A172 (cell line): ENCODE results near the gene FGF12. TPM values are rescaled to one million over a fixed set of nuclear protein-coding genes. Genes with fewer than 3 reads are reported as not detected.

Experiments used
- DNase-seq: peaks from one replicate; pipeline ENCODE4 v3.0.0-alpha.2; 2015; ENCODE audit warnings: low spot score
- total RNA-seq: library from RNA; depleted of rRNA; stranded (reverse); fragments of >200 nt; shearing (Covaris generic); gene quantifications from 2 replicates; pipeline ENCODE4 v1.2.3, GENCODE V29; 2014

Gene FGF12
- total RNA-seq, 1 experiment from 2014 or later: 4.3 TPM

DNA sequence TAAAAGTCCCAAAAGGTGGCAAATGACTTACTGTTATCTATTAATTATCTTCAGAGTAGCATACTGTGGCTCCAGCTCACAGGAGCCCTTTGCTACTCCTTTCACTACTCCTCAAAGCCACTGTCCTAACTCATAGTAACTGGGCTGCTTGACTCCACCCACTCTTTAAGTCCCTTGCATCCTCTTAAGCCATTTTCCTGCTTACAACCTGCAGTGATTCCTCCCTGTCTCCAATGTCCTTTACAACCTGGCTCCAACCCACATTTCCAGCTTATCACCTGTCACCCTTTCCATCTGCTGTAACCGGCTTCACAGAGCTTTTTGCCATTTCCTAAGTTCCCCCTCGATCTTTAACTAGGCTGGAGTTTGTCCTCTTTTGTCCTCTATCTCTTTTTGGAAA, 388.1 kb downstream of the FGF12 start:
- DNase-seq: no peak

DNA sequence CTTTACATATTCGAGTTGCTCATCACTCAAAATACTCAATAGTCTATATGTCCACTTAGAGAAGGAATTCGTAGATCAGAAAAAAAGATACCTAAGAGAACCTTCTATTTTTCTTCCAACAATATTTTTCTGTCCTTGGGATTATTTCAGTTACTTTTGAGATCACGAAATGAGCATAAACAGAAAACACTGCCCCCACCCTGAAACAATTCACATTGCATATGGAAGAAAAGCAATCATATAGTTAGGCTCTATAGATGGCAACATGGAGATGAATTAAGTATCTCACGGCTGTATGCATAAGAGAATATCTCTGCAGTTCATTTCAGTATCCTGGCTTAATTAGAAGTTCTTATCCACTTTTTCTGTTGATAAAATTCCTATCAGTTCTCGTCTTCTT, 391.1 kb downstream of the FGF12 start:
- DNase-seq: no peak

DNA sequence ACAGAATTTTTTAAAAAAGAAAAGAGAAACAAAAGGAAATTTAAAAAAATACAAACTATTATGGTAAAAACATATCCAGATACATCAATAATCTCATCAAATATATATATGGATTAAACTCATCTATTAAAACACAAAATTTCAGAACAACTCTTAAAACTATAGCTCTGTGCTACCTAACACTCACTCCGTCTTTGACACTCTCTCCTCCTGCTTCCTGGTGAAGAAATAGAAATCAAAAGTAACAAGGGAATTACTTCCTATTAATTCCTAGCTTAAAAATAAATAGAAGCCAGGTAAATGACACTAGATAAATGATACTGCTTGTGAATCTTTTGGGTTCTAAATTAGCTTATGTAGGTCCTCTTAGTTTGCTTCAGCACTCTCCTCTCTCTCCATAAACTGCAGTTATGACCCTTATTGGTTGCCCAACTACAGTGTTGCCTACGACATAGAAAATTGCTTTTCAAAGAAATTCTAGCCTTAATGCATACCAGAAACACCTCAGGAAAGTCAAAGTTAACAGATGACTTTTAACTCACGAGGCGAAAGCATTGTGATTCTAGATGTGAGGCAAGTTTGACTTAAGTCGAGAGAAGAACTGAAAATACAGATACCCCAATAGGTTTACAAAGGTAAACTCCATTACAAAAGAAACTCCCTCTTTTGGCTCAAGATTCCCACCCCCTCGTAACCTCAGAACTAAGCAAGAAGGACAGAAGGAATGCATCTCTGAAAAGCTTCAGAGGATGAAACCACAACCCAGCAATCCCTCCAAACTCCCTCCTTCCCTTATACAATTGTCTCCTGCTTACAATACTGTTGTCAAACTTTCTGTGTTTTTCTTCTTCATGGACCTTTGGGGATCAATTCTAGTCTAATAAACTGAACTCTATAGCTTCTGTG, 394.7 kb downstream of the FGF12 start:
- no peak for DNase-seq

DNA sequence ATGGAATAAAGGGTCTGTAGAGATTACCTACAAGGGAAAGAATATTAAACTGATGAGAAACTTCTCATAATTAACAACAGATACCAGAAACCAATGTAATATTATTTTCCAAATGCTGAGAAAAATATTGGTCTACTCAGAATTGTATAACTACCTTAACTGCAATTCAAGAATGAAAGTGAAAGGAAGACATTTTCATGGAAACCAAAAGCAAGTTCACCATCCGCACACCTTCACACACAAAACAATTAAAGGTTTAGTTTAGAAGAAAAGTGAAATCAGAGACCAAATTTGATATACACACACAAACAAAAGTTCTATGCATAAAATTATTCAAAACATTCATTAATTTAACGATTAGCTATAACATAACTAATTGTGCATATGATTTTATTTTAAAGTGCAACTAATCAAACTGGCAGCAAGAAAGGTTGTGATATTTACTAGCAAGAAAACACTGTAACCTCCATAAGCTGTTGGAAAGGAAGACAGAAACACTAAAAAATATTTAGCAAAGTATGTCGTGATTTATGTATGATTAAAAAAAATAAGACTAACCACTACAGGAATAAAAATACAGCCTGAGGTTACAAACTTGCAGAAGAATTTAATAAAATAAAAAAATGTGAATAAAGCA, 395.5 kb downstream of the FGF12 start:
- DNase-seq: no peak

DNA sequence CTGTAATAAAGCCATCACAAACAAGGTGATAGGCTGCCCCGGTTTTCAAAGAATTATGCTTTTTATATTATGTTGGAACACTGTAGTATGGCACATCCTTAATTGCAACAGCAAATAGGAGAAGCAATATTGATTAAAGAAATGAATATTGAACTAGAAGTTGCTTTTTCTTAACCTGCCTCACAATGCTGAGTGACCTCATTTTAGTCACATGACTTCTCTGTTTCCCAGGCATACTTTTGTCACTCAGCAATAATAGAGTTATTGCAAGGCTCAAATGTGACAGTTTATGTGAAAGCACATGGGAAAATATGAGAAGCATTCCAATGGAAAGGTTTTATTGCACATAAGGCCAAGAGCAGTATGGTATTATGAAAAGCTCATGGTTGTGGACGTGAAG, 400.7 kb downstream of the FGF12 start:
- DNase-seq: no peak

DNA sequence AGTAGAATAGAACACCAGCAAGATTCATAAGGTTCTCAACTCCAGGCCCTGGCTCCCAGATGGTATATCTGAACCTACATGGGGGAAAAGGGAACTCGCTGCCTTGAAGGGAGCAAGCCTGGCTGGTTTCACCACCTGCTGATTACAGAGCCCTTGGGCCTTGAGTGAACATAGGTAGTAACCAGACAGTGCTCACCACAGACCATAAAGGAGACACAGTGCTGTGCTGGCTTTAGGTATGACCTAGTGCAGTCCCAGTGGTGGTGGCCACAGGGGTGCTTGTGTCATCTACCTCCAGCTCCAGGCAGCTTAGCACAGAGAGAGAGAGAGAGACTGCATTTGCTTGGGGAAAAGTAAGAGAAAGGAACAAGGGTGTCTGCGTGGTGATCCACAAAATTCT, 409.8 kb downstream of the FGF12 start:
- DNase-seq: no peak

DNA sequence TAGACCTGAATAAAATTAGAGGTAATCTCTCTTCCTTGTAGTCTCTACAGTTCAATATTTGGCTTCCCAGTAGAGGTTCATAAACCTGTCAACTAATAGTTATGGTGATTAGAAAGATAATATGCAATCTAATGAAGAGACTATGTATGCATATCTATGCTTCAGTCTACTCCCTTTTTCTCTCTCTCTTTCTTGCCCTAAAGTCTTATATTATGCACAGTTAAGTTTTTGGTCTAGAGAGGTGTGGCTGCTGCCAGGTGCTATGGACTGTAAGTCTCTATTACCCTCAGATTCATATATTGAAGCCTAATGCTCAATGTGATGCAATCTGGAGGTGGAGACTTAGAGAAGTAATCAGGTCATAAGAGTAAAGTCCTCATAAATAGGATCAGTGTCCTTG, 413.7 kb downstream of the FGF12 start:
- no peak for DNase-seq

DNA sequence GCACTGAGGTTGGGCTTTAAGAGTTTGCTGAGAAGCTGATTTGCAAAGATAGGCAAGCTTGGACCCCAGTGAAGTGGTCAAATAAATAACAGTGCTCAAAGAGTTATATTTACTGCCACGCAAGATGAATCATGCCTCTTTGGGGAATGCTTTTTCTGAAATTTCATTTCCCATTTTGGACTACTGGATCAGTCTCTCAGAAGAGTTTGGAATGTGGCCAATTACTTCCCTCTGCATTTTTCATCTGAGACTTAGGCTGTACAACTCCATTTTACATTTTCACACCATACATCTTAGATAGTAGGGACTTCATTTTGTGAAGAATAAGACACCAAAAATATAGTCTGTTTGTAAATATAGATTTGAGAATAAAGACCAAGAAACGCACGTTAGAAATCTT, 419.7 kb downstream of the FGF12 start:
- DNase-seq: no peak

DNA sequence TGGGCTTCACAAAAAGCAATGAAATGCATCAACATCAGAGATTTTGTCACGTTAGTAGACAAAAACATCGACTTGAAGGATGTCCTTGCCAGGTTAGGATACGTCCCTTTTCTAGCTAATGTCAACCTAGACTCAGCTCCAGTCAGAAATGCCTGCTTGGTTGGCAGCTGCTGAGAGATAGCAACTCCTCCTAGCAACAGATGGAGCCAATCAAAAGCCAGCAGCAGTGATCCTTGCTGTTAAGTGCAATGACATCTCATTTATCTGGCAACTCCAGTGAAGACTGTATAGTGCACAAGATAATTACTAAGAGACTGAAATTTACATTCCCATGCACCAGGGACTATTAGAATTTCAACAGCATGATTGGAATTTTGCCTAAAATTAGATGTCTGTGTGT, 424.1 kb downstream of the FGF12 start:
- DNase-seq: no peak

DNA sequence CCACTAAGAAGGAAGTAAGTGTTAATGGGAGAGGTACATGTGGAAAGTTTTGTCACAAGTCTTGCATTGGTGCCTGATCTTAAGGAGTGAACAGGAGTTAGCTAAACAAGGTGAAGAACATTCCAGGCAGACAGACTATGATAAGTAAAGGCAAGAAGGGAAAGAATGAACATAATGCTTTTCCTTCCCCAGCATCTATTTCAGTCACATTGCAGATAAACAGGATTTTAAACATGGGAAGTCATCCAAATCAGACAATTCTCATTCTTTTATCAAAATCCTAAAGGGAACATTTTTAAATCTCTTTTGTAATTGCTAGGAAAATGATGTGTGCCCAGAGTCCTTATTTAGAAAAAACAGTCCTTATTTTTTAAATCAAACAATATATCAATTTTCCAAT, 424.6 kb downstream of the FGF12 start:
- no peak for DNase-seq

DNA sequence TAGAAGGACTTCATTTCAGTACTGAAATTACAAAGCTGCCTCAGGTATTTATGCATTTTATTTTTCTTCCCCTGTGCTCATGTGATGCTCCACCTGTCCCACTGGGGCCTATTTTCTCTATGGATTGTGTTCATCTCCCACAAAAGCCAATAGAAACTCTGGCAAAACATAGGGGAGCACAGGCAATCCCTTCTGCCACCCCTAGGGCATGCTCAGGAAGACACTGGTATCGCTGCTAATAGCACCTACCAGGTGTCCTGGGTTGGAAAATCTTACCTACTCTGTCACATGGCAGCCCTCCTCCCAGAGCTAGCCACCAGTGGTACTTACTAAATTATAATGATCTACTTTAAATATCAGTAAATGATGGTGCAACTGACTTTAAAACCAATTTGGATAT, 427.4 kb downstream of the FGF12 start:
- no peak for DNase-seq

DNA sequence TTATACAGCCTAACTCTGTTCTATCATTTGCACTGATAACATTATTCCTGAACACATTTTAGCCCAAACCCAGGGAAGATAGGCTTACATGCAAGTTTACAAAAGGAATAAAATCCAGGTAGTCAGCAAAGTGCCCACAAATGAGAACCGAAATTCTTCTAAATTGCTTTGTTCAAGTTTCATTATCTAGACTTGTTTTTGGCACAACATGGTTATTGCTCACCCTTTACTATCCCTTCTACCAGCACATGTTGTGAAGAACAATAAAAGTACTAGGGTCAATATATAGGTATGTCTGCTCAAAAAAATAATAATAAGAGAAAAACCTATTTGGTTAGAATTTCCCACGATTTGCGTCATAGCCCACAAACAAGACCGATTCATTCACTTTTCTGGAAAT, 430.5 kb downstream of the FGF12 start:
- no peak for DNase-seq

DNA sequence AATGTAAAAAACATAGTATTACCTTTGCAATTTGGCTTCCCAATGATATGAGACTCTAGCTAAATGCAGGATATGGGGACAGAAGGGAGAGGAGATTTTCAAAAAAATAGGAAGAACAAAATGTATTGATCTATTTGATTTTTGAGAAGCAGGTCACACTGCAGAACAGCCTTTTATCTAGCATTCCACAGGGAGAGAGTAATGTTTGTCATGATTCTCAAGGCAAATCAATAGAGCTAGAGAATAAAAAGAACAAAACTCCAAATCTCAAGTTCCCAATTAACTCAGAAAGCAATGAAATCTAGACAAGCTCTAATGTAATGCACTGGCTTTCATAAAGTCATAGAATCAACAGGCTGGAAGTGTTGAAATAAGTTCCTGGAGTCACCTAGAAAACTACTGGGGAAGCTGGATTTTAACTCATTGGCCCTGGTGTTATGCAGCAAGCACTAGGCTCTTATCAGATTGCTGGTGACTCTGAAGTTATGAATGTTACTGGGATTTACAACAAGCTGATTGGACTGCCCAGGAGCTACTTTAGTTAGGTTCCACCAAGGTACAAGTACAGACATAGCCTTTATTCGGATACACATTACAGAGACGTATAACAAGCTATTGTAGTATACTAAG, 442.8 kb downstream of the FGF12 start:
- DNase-seq: no peak

DNA sequence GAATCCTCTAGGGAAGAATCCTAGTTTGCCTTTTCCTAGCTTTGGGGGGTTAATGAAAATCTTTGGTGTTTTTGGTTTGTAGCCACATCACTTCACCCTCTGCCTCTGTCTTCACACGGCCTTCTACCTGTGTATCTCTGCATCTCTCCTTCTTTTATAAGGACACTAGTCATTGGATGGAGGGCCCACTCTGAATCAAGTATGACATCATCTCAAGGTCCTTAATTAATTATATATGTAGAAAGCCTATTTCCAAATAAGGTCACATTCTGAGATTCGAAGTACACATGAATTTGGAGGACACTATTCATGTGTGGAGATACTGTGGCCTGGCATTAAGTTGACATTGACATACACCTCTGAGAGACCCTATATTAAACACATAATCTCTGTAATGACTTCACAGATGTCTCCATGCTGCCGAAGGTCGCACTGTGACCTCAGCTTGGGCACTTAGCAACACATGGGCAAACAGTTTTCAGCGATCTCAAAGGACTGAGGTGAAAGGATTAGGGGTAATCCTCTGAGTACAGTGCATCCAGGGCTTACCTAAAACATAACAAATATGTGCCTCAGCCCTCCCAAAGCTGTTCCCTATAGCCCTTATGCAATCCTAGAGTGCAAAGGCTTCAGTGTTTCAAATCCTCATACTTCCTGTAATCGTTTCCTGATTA, 446.0 kb downstream of the FGF12 start:
- no peak for DNase-seq

DNA sequence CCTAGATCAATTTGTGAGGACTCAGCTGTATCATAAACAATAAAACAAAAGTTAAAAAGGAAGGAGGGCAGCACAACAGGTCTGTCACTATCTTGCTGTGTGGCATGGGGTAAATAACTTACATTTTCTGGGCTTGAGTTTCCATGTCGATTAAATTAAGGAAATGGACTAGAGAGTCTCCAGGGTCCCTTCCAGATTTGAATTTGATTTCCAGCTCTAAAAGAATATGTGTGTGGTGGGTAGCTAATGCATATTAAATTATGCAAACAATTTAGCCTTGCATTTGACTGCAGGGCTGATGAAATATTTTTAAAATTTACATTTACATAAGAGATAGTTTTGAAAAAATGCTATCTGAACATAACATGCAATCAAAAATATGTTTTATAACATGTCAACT, 447.7 kb downstream of the FGF12 start:
- no peak for DNase-seq

DNA sequence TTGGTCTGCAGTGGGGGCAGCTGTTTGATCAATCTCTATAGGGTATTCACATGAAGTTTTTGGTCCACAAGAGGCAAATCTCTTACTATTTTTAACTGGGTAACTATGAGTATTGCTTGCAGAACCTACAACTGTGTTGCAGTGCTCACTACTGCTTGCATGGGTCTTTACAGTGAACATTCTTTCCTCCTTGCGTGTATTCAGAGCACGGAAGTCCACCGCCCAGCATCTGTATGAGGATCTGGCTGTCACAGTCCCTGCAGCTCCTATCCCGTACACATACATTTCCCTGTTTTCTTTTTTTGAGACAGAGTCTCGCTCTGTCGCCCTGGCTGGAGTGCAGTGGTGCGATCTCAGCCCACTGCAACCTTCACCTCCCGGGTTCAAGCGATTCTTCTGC, 449.9 kb downstream of the FGF12 start:
- no peak for DNase-seq

DNA sequence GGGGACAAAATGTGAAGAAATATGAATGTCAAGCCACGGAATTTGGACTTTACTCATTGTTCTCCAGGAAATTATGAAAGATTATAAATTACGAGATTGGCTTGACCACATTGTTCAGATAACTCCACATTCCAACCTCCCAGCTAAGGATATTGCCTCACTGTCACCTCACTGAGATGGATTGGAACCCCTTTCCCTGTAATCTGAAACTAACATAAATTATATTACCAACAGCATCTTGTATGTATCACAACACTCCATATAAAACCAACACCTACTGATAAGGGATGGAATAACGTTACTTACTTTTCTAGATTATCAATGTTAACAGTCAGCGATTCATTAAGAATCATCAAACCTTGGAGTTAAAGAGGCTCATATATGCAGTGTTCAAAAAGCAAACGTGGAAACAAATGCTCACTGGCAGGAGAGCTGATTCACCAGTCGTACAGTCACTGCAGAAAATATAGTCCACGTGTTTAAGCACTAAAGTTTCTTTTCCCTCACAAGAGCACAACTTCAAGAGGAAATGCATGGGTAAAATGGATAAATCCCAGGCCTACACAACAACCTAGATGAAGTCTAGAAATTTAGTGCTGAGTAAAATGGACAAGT, 451.5 kb downstream of the FGF12 start:
- DNase-seq: peak; percentile 4

DNA sequence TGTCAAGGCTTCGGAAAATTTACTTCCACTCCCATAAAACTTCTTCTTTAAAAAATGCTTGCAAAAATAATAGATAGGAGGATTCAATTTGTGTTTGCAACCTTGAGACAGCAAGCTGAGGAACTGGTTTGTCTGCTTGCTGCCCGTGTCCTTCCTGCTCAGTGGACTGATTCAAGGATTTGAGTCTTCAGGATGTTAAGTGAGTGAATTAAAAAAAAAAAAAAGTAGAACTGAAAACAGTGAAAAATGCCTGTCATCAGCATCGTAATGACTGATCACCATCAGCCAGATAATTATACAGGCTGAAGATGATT, 453.7 kb downstream of the FGF12 start:
- no peak for DNase-seq

DNA sequence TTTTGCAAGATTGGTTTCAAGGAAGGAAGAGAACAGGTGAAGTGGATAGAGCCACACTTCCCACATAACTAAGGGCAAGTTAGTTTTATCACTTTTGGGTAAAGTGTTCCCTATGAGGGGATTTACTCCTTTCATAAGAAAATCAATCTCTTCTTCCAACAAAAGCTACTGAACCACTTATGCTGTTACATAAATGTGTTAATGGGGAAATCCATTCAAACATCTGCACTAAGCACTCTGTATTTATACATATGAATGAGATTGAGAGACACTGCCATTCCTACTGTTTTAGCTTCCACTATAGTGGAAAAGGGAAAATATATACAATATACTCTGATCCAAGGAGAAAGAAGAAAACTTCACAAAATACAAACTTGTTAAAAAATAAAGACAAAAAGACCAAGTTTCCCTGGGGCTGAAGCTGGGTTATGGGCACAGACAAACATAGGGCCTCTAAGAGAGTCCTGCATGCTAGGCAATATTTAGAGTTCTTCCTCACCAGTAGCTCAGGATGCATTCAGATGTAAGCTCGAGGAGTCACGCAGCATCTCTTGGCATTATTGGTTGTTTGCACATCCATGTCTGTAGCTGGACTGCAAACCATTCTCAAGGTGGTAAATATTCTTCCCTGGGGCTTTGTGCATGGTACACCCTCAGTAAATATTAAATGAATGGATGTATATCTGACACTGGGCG, 454.2 kb downstream of the FGF12 start:
- no peak for DNase-seq

DNA sequence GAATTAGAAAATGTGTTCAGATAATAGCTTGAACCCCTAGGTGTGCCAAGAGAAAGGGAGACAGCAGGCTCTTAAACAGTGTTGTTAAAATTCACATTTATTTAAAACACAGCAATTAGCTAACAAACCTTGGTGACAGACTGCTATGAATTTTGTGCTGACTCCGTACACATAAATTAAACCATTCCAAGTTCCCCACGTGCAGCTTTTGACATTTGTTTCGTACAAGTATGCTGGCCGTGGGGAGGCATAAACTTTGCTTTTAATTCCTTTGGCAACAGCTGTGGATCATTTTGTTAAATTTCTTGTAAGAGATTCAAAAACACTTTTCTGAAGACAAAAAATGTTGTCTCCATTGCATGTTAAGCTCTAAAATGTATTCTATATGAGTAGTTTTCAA, 465.3 kb downstream of the FGF12 start:
- no peak for DNase-seq

DNA sequence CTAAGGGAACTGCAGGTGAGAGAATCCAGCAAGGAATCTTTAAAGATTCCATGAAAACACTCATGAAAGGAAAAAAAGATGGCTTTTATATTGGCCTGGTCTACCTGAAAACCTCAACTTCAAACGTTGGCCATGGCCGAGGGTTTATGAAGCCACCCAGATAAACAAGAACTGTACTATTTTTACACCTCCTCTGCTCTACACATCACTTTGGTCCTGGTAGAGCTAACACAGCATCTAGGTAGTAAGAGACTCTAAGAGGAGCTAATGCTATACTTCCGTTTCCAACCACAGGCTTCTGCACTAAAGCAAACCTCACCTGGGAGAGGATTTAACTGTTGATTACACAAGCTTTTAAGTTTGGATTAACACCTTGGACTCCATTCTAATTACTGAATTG, 466.2 kb downstream of the FGF12 start:
- DNase-seq: no peak
